Measurements from ENCODE around the gene SEL1L. TPM values are rescaled to one million over a fixed set of nuclear protein-coding genes. Genes with fewer than 3 reads are reported as not detected.
A peak's percentile ranks its signal among the peaks of the same experiment; 100 is the strongest.
"Not testable (repeated sequence)": the region's sequence is repeated elsewhere in the genome, so short reads cannot be mapped to it uniquely, and the experiment has no call there.

The SEL1L gene
- 63.4 TPM for polyA plus RNA-seq (2013, experiment 1 of 2; ENCODE audit: insufficient read length)
- 57.6 TPM for polyA plus RNA-seq (2013, experiment 2 of 2; ENCODE audit: insufficient read length)

GRCh38 chr14:81533536-81534343, at the start of gene SEL1L:
Gene SEL1L (minus strand): TSS chr14:81533853. CDS start chr14:81533744, 109 bp downstream.
- peak; percentile 100 for DNase-seq

DNA sequence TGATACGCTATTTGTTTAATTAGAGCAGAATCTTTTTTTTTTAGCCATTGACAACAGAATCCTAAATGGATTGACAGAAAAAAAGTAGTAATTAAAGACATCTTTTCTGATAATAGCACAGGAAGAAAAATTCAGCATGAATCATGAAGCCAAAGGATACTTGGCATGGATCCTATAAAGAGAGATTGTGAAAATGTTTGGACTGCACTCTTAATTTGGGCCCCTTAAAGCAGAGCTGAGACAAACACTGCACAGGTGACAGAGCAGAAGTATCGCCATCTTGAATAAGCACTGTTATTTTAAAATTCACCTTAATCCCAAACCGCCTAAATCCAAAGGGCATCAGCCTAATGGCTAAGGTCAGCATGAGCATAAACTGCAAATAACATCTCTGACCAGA, 48.8 kb upstream of the SEL1L start:
- no peak for DNase-seq

DNA sequence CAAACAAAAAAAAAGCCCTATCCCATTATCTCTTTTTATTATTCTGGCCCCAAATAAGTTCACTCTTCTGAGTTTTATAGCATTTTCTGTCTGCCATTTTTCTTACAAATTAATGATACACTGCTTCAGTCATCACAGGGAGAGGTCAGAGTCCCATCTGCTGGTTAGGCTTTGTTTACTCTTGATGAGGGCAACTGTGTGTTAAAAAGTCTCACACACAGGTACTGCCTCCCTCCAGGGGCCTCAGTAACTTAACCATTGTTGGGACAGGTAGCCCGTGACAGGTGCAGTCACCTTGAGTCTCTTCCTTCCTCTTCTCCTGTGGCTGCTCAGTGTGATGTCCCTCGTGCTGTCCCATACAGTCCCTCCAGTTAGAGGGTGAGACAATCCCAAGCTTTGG, 45.5 kb upstream of the SEL1L start:
- DNase-seq = no peak

DNA sequence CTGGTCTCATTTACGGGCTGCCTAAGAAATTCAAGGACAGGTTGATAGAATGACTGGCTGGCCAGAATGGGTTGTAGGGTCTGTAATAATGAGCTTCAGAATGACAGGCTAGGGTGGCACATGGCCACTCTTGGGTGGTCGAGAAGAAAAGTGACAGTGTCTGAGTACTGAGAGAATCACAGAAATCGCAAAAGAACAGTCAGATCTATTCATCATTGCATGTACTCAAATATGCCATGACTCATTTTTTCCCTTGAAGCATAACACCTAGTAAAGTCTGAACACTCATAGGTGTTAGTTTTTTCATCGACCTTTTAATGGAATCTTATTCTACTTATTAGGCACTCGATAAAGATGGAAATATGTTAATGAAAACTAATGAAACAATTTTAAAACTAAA, 37.8 kb upstream of the SEL1L start:
- DNase-seq = no peak

GRCh38 chr14:81567302-81567701, 33.6 kb upstream of the SEL1L start:
- no peak for DNase-seq

DNA sequence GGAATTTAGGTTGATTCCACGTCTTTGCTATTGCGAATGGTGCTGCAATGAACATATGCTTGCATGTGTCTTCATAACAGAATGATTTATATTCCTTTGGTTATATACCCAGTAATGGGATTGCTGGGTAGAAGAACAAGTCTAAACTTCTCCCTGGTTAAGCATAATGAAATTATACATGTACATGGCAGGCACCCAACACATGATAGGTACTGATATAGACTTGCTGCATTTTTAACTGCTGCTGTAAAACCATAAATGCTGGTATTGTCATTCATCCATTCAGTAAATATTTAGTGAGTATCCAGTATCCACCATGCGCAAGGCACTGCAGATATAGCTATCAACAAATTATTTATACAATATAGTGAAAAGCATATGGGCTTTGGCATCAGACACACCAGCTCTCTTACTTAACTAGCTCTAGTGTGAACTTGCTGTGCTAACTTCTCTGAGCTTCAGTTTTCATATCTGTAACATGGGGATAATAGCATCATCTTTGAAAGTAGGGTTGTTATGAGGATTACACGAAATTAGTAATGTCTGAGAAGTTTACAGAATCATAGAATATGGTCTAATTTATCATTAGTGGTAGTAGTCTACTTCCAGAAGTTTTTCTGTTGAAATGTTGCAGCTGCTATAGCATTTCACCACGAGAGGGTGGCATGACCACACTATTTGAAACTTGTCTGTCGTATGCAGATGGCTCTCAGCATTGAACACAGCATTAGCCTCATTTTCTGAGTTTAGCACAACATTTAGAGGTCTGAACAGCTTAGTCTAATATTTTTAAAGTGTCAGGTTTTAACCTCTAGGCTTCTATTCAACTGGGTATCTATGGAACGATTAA, 32.0 kb upstream of the SEL1L start:
- no peak for DNase-seq

- peak; percentile 5 for DNase-seq
Observed at GRCh38 chr14:81562818-81563217, 29.2 kb upstream of the SEL1L start.

GRCh38 chr14:81561084-81561775, 27.6 kb upstream of the SEL1L start:
- no peak for DNase-seq

- DNase-seq = no peak
Observed at GRCh38 chr14:81559385-81559784, 25.7 kb upstream of the SEL1L start.

GRCh38 chr14:81557146-81557545, 23.5 kb upstream of the SEL1L start:
- DNase-seq = peak; percentile 15

DNA sequence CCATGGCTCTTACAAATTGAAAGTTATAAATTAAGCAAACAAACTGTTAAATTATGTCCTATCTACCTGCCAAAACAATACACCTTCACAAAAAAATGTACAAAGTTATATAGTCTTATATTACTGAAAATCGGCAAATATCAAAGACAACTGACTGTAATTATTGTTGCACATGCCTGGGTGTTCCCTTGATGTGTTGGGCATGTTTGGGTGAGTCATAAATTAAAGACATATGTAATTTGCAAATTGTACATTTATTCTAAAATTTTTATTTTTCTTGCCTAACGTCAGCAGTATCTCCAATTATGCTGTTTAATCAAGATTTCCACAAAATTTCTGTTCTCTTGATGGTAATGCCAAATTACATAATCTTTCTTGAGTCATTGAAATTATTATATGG, 22.0 kb upstream of the SEL1L start:
- no peak for DNase-seq

GRCh38 chr14:81555051-81555450, 21.4 kb upstream of the SEL1L start:
- DNase-seq = no peak

DNA sequence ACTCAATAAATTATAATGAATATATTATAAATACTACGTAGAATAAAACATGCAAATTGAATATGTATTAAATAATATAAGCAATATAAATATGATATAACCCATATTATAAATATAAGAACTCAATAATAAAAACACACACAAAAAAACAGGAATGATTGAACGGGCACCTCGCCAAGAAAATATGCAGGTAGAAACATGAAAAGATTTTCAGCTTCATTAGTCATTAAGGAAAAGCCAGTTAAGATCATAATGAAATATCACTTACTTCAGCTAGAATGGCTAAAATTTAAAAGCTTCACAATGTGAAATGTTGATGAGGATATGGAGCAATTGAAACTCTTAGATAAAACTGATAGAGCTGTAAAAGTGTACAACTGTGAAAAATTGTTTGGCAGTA, 17.8 kb upstream of the SEL1L start:
- no peak for DNase-seq

- no peak for DNase-seq
Observed at GRCh38 chr14:81550001-81550637, 16.5 kb upstream of the SEL1L start.

- not testable (repeated sequence) for DNase-seq
Observed at GRCh38 chr14:81541206-81541605, 7.6 kb upstream of the SEL1L start.

DNA sequence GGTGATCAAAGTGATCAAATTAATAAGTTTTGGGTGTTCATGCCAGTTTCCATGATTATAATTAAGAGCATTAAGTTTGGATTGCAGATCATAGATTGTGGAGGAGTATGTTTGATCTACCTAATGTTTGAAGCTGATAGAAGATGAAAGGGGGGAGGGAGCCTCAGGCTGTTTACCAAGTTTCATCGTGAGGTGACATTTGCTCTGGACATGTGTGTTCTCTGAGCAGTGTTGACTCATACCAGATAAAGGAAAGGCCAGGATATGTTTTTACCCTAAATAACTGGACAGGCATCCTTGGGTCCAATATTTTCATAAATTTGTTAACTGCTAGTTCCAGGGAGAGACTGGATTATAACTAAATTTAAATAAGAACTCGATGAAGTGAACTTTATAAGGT, 3.5 kb upstream of the SEL1L start:
- no peak for DNase-seq

DNA sequence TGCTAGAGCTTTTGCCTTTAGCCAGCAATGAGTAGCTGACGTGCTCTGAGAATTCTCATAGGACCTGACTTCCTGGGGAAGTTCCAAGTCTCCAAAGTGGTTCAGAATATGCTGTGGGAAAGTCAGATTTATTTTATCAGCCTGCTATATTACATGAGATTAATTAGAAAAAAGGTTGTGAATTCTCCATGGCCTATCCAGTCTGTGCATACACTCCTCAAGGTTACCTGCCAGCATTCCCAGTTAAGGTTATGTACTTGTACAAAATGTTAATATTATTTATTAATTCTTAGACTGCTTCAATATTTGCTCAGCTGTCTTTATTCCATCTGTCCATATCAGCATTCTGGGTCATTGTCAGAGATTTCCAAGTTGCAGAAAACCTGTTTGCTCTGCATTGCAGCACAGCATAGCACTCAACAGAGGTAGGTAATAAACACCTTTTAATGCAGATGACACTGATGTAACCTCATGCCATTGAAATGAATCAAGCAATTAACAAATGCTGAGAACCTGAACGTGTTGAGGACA, 2.7 kb upstream of the SEL1L start:
- DNase-seq = no peak

DNA sequence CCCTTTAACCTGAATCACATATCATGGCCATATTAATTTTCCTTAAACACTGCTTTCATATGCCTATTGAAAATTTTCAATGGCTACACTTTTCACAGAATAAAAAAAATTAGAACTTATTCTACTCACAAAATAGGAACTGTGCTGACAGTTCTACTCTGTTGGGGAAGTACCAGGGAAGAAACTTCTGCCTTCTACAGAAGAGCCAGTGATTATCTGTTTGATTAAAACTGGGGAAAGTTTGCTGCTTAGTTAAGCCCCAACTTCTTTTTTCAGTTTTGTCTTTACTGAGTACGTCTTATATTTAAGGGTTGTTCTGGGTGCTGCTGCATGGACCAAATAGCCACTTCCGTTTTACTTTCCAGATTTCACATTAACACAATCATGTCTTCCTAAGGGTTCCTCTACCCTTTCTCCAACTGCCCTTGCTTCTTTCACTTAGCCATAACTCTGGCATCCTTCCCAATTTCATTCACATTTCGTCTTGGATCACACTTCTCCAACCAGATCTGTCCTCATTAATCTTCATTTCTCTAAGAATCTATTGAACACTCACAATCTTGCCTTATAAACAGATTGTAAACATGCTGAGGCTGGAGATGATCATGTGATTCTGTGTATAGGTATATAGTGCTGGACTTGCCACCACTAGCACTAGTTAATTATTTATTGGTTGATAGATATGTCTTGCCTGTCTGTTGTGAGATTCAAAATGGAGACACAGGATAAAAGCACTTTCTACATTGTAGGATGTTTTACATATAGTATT, 1.9 kb upstream of the SEL1L start:
- no peak for DNase-seq

DNA sequence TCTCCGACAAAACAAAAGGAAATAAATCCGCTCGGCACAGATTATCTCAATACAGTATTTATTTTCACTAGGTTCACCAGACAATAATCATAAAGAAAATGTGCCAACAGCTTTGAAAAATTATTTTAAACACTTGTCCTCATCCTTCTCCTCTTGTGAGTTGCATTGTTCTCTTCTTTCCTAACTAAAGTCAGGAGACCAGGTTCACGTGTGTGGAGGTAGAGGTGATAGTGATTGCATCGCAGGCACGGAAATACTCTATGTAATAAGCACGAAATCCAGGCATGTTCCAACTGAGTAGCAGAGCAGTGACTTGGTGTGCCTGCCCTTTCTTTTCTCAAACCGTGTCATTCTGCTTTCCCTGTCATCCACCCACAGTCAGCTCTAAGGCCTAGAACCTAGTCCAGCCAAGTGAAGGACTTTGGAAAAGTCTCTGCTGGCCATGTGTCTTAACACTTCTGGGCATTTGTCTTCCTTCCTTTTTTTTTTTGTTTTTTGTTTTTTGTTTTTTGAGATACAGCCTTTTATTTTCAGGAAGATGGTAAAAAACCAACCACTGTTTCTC, 939 bp upstream of the SEL1L start:
- no peak for DNase-seq

- no peak for DNase-seq
Observed at GRCh38 chr14:81533212-81533535, 479 bp downstream of the SEL1L start.

DNA sequence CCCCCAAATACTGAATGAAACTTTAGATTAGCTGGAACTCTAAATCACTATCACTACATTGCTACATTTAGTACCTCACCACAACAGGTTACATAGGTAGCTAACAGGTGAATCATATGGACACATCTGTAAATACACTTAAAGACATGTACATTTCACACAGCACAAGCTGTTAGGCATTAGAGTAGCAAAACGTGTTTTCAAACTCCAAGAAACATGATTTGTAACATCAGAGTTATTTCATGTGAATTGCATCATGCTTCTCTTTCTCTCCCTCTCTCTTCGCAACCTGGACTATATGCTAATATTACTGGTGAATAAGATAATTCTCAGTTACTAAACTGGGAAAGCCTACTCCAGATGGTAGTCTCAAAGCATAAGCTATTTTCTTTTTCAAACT, 4.3 kb downstream of the SEL1L start:
- DNase-seq = peak; percentile 80

Data from fibroblast of skin of abdomen (primary cell).